ENCODE data around the gene C15orf62. TPM values are rescaled to one million over a fixed set of nuclear protein-coding genes. Genes with fewer than 3 reads are reported as not detected.

Gene C15orf62
- total RNA-seq, 4 donors from 2014 or later = 6.8 to 25.2 (median 19.6) TPM

DNA sequence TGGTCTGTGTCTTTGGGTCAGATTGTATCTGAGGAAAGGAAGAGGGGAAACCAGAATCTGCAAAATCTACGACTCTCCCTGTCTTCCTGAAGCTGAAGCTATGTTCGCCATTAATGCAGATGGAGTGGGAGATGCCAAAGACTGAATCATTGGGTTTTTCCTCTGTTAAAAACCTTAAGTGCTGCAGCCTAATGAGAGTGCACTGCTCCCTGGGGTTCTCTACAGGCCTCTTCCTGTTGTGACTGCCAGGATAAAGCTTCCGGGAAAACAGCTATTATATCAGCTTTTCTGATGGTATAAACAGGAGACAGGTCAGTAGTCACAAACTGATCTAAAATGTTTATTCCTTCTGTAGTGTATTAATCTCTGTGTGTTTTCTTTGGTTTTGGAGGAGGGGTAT lies 38.7 kb upstream of the C15orf62 start:
- Histone ChIP-seq H3K4me1 (no peaks in the 10 kb centered on the region), H3K36me3 (peaks cover 47% of the 10 kb centered on the region), H3K27me3 (no peaks in the 10 kb centered on the region), H3K27ac (no peak overlapping the region), H3K9me3 (no peaks in the 10 kb centered on the region), H3K4me3 (no peak overlapping the region)
- DNase-seq (ENCODE audit: low spot score in 2 of 2) = no peak
- WGBS = 82% methylated on average over 3 of the region's 3 CpGs
- no peak for TF ChIP-seq EP300 (IDR thresholded peaks at IDR 0.05)
- no peak for TF ChIP-seq CTCF (IDR thresholded peaks at IDR 0.05)

DNA sequence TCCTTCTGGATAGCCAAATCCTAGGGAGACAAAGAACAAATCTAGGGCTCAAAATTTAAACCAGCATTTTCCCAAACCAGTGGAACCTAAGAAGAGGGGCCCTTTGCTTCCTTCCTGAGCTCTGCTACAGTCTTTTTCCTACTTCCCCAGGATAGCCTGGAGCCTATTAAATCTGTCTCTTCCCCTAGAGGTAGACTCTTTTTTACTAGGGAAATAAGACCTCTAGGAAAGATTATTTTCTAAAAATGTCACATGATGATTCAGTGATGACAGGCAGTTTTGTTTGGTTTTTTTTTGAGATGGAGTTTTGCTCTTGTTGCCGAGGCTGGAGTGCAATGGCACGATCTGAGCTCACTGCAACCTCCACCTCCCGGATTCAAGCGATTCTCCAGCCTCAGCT lies 33.2 kb upstream of the C15orf62 start:
- Histone ChIP-seq H3K9me3 (no peaks in the 10 kb centered on the region), H3K36me3 (peaks cover 91% of the 10 kb centered on the region), H3K4me1 (no peaks in the 10 kb centered on the region), H3K27me3 (no peaks in the 10 kb centered on the region), H3K27ac (no peak overlapping the region), H3K4me3 (no peak overlapping the region)
- no peak for TF ChIP-seq POLR2AphosphoS5 (IDR thresholded peaks at IDR 0.05)
- TF ChIP-seq CTCF (IDR thresholded peaks at IDR 0.05) = no peak
- TF ChIP-seq POLR2A (IDR thresholded peaks at IDR 0.05) = no peak
- TF ChIP-seq EP300 (IDR thresholded peaks at IDR 0.05) = no peak
- WGBS = 91% methylated on average over 4 of the region's 4 CpGs
- DNase-seq (ENCODE audit: low spot score in 2 of 2) = no peak

GRCh38 chr15:40737048-40737447 lies 32.7 kb upstream of the C15orf62 start:
- TF ChIP-seq POLR2AphosphoS5 (IDR thresholded peaks at IDR 0.05) (no peak), CTCF (IDR thresholded peaks at IDR 0.05) (no peak), EP300 (IDR thresholded peaks at IDR 0.05) (no peak), POLR2A (IDR thresholded peaks at IDR 0.05) (no peak)
- H3K4me3 ChIP-seq = no peak overlapping the region
- no peak for DNase-seq (ENCODE audit: low spot score in 2 of 2)
- H3K27ac ChIP-seq = no peak overlapping the region
- H3K4me1 ChIP-seq = no peaks in the 10 kb centered on the region
- H3K27me3 ChIP-seq = no peaks in the 10 kb centered on the region
- H3K9me3 ChIP-seq = no peaks in the 10 kb centered on the region
- 96% methylated on average over 3 of the region's 3 CpGs for WGBS
- peaks cover 96% of the 10 kb centered on the region for H3K36me3 ChIP-seq

DNA sequence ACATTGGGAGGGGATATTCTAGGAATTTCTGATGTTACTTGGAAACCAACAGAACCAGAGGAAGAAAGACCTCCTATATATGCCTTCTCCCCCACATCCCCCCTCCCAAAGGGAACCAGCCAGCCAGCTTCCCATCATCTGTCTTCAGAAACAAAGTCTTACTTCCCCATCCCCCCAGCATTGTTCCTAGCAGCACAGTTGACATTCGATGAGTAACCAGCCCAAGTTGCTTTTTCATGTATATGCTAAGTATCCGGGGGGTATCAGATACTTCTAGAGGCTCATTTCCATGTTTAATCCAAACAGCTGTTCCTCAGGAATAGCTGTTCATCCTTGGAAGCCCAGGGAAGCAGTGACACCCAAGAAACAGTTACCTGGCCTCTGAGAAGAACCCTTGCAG lies 30.7 kb upstream of the C15orf62 start:
- H3K4me3 ChIP-seq = no peak overlapping the region
- H3K27ac ChIP-seq = no peak overlapping the region
- DNase-seq (ENCODE audit: low spot score in 2 of 2) = peak in 1 of 2 donors; percentile 31
- no peaks in the 10 kb centered on the region for H3K4me1 ChIP-seq
- TF ChIP-seq EP300 (IDR thresholded peaks at IDR 0.05) = no peak
- no peak for TF ChIP-seq CTCF (IDR thresholded peaks at IDR 0.05)
- no peak for TF ChIP-seq POLR2A (IDR thresholded peaks at IDR 0.05)
- TF ChIP-seq POLR2AphosphoS5 (IDR thresholded peaks at IDR 0.05) = no peak
- no peaks in the 10 kb centered on the region for H3K27me3 ChIP-seq
- WGBS = 63% methylated on average over 2 of the region's 2 CpGs
- H3K36me3 ChIP-seq = peaks cover 88% of the 10 kb centered on the region
- no peaks in the 10 kb centered on the region for H3K9me3 ChIP-seq

DNA sequence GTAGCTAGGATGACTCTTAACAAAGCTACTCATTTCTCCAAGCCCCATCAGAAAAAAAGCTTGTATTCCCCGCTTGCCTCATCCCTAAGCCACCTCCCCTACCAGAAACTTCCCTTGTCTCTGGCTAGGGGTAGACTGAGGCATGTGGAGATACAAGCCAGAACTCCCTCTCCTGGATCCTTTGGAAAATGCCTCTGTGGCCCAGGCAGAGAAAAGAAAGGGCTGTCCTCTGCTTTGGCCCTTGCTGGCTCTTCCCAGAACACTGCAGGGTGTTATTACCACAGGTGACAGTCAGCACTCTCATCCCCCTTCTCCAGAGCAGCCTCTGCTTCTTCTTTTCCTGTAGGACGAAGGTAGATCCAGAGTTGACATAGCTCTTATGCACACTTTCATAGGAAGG lies 29.9 kb upstream of the C15orf62 start:
- Histone ChIP-seq H3K4me1 (no peaks in the 10 kb centered on the region), H3K36me3 (peaks cover 88% of the 10 kb centered on the region), H3K4me3 (no peak overlapping the region), H3K9me3 (no peaks in the 10 kb centered on the region), H3K27me3 (no peaks in the 10 kb centered on the region), H3K27ac (no peak overlapping the region)
- peak in 1 of 2 donors; percentile 7 for DNase-seq (ENCODE audit: low spot score in 2 of 2)
- TF ChIP-seq CTCF (IDR thresholded peaks at IDR 0.05) (no peak), POLR2AphosphoS5 (IDR thresholded peaks at IDR 0.05) (no peak), EP300 (IDR thresholded peaks at IDR 0.05) (no peak), POLR2A (IDR thresholded peaks at IDR 0.05) (no peak)
- 88% methylated on average over 2 of the region's 2 CpGs for WGBS

Measured in suprapubic skin (tissue), 4 donors.